Measurements from ENCODE around the gene ERP44. TPM values are rescaled to one million over a fixed set of nuclear protein-coding genes. Genes with fewer than 3 reads are reported as not detected.
"Not testable (repeated sequence)": the region's sequence is repeated elsewhere in the genome, so short reads cannot be mapped to it uniquely, and the experiment has no call there.

The ERP44 gene
- polyA plus RNA-seq, 4 donors, result 11.9 to 43.6 (median 21.1) TPM

DNA sequence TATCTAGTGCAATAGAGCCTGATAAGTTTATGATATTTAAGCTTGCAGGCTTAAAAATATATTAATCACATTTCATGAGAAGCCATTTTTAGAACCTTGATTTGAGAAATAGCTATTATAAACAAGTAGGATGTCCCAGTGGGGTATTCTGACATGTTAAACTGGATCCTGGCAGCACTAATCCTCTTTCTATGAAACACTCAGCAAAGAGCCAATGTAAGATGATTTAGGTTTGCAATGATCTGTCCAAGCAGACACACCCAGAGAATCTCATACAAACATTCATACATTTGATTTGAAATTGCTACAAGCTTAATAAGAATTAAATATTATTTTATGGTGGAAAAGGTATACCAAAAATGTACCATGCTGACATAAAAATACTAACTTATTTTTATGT lies 86.5 kb downstream of the ERP44 start:
- no peaks in the 10 kb centered on the region for H3K4me1 ChIP-seq (ENCODE audit: control insufficient read depth in 3 of 3, insufficient read depth in 2 of 3, low read depth in 1 of 3, low read length in 2 of 3)
- no peaks in the 10 kb centered on the region for H3K9me3 ChIP-seq (ENCODE audit: control insufficient read depth in 2 of 2, insufficient read depth in 1 of 2, low read depth in 1 of 2, low read length in 1 of 2)
- FAIRE-seq, result no peak
- H3K36me3 ChIP-seq (ENCODE audit: control insufficient read depth in 3 of 3, insufficient read depth in 2 of 3, low read depth in 1 of 3, low read length in 3 of 3), result peaks cover 2 to 14% (median 7%) of the 10 kb centered on the region in 3 donors
- H3K4me3 ChIP-seq (ENCODE audit: low read depth in 1 of 3, low read length in 3 of 3), result no peak overlapping the region
- no peak for DNase-seq
- no peaks in the 10 kb centered on the region for H3K27me3 ChIP-seq (ENCODE audit: control insufficient read depth in 3 of 3, insufficient read depth in 3 of 3, low read length in 3 of 3)
- no peak overlapping the region for H3K27ac ChIP-seq (ENCODE audit: low read depth in 1 of 3, low read length in 2 of 3)

DNA sequence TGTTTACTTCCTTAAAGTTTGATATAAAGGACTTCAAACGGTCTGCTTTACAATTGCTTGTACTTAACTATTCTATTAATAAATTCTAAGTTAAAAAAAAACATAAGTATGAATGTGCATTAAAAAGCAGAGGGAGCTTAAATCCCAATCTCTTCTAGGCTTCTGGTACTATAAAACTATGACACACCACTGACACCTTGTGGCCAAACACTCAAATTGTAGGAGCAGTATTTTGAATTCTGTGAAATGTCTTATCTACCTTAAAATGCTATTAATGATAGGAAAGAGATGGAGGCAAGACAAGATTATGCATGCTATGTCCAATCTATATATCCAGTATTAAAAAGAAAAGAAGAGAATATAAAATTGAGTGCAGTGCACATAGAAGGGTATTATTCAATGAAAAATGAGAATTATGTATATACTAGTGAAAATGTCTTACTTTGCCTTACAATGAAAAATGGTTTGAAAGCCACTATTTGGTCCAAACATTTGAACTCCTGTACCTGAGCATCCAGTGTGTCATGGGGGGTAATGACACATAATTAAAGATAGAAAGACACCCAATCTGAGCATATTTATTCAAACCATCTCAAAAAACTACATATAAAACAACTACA lies 87.6 kb downstream of the ERP44 start:
- FAIRE-seq, result peak; percentile 57
- Histone ChIP-seq H3K4me1 (ENCODE audit: control insufficient read depth in 3 of 3, insufficient read depth in 2 of 3, low read depth in 1 of 3, low read length in 2 of 3) (no peaks in the 10 kb centered on the region), H3K36me3 (ENCODE audit: control insufficient read depth in 3 of 3, insufficient read depth in 2 of 3, low read depth in 1 of 3, low read length in 3 of 3) (peaks cover 2 to 12% (median 7%) of the 10 kb centered on the region in 3 donors), H3K9me3 (ENCODE audit: control insufficient read depth in 2 of 2, insufficient read depth in 1 of 2, low read depth in 1 of 2, low read length in 1 of 2) (no peaks in the 10 kb centered on the region), H3K27me3 (ENCODE audit: control insufficient read depth in 3 of 3, insufficient read depth in 3 of 3, low read length in 3 of 3) (no peaks in the 10 kb centered on the region), H3K4me3 (ENCODE audit: low read depth in 1 of 3, low read length in 3 of 3) (no peak overlapping the region), H3K27ac (ENCODE audit: low read depth in 1 of 3, low read length in 2 of 3) (no peak overlapping the region)
- DNase-seq, result peak; percentile 48 to 57
- WGBS, 3 donors, result 52 to 65% (median 55%) methylated on average over 1 of the region's 1 CpG

DNA sequence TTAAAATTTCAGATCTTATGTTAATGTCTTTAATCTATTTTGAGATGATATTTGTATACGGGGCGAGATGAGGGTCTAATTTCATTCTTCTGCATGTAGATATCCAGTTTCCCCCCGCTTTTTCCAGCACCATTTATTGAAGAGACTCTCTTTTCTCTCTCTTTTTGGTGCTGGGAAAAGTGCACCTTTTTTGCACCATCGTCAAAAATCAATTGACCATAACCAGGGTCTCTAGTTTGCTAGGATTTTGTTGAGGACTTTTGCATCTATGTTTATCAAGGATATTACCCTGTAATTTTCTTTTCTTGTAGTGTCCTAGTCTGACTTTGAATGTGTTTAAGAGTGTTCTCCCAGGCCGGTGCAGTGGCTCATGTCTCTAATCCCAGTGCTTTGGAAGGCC lies 99.0 kb downstream of the ERP44 start:
- DNase-seq, result no peak
- Histone ChIP-seq H3K9me3 (ENCODE audit: control insufficient read depth in 2 of 2, insufficient read depth in 1 of 2, low read depth in 1 of 2, low read length in 1 of 2) (peaks cover 0 to 34% of the 10 kb centered on the region in 2 donors), H3K4me1 (ENCODE audit: control insufficient read depth in 3 of 3, insufficient read depth in 2 of 3, low read depth in 1 of 3, low read length in 2 of 3) (no peaks in the 10 kb centered on the region), H3K27me3 (ENCODE audit: control insufficient read depth in 3 of 3, insufficient read depth in 3 of 3, low read length in 3 of 3) (no peaks in the 10 kb centered on the region), H3K36me3 (ENCODE audit: control insufficient read depth in 3 of 3, insufficient read depth in 2 of 3, low read depth in 1 of 3, low read length in 3 of 3) (peaks cover 4 to 22% (median 19%) of the 10 kb centered on the region in 3 donors), H3K4me3 (ENCODE audit: low read depth in 1 of 3, low read length in 3 of 3) (no peak overlapping the region), H3K27ac (ENCODE audit: low read depth in 1 of 3, low read length in 2 of 3) (no peak overlapping the region)
- 97 to 98% (median 97%) methylated on average over 5 of the region's 5 CpGs for WGBS, 3 donors
- FAIRE-seq, result no peak

- 96 to 98% (median 97%) methylated on average over 26 of the region's 26 CpGs for WGBS, 3 donors
- no peaks in the 10 kb centered on the region for H3K27me3 ChIP-seq (ENCODE audit: control insufficient read depth in 3 of 3, insufficient read depth in 3 of 3, low read length in 3 of 3)
- no peak for FAIRE-seq
These were observed 99.9 kb downstream of the ERP44 start for GRCh38 chr9:99998866-99999265.

GRCh38 chr9:99998266-99998665 lies 100.5 kb downstream of the ERP44 start:
- H3K4me3 ChIP-seq (ENCODE audit: low read depth in 1 of 3, low read length in 3 of 3), result no peak overlapping the region
- no peaks in the 10 kb centered on the region for H3K27me3 ChIP-seq (ENCODE audit: control insufficient read depth in 3 of 3, insufficient read depth in 3 of 3, low read length in 3 of 3)
- FAIRE-seq (no peak), DNase-seq (no peak)
- no peak overlapping the region for H3K27ac ChIP-seq (ENCODE audit: low read depth in 1 of 3, low read length in 2 of 3)
- no peaks in the 10 kb centered on the region for H3K4me1 ChIP-seq (ENCODE audit: control insufficient read depth in 3 of 3, insufficient read depth in 2 of 3, low read depth in 1 of 3, low read length in 2 of 3)
- 93 to 97% (median 95%) methylated on average over 22 of the region's 22 CpGs for WGBS, 3 donors
- peaks cover 3 to 9% (median 4%) of the 10 kb centered on the region in 3 donors for H3K36me3 ChIP-seq (ENCODE audit: control insufficient read depth in 3 of 3, insufficient read depth in 2 of 3, low read depth in 1 of 3, low read length in 3 of 3)
- H3K9me3 ChIP-seq (ENCODE audit: control insufficient read depth in 2 of 2, insufficient read depth in 1 of 2, low read depth in 1 of 2, low read length in 1 of 2), result peaks cover 0 to 21% of the 10 kb centered on the region in 2 donors

More at GRCh38 chr9:99998866-99999265, 99.9 kb downstream of the ERP44 start:
- DNase-seq, result no peak
- Histone ChIP-seq H3K4me3 (ENCODE audit: low read depth in 1 of 3, low read length in 3 of 3) (no peak overlapping the region), H3K9me3 (ENCODE audit: control insufficient read depth in 2 of 2, insufficient read depth in 1 of 2, low read depth in 1 of 2, low read length in 1 of 2) (peaks cover 0 to 27% of the 10 kb centered on the region in 2 donors), H3K27ac (ENCODE audit: low read depth in 1 of 3, low read length in 2 of 3) (no peak overlapping the region), H3K36me3 (ENCODE audit: control insufficient read depth in 3 of 3, insufficient read depth in 2 of 3, low read depth in 1 of 3, low read length in 3 of 3) (peaks cover 4 to 15% (median 9%) of the 10 kb centered on the region in 3 donors), H3K4me1 (ENCODE audit: control insufficient read depth in 3 of 3, insufficient read depth in 2 of 3, low read depth in 1 of 3, low read length in 2 of 3) (no peaks in the 10 kb centered on the region)

DNA sequence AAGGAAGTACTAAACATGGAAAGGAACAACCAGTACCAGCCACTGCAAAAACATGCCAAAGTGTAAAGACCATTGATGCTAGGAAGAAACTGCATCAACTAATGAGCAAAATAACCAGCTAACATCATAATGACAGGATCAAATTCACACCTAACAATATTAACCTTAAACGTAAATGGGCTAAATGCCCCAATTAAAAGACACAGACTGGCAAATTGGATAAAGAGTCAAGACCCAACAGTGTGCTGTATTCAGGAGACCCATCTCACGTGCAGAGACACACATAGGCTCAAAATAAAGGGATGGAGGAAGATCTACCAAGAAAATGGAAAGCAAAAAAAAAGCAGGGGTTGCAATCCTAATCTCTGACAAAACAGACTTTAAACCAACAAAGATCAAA lies 108.3 kb downstream of the ERP44 start:
- FAIRE-seq; H3K4me1 ChIP-seq (ENCODE audit: control insufficient read depth in 3 of 3, insufficient read depth in 2 of 3, low read depth in 1 of 3, low read length in 2 of 3); H3K27ac ChIP-seq (ENCODE audit: low read depth in 1 of 3, low read length in 2 of 3); H3K36me3 ChIP-seq (ENCODE audit: control insufficient read depth in 3 of 3, insufficient read depth in 2 of 3, low read depth in 1 of 3, low read length in 3 of 3); DNase-seq; H3K27me3 ChIP-seq (ENCODE audit: control insufficient read depth in 3 of 3, insufficient read depth in 3 of 3, low read length in 3 of 3); H3K4me3 ChIP-seq (ENCODE audit: low read depth in 1 of 3, low read length in 3 of 3): not testable (repeated sequence)
- H3K9me3 ChIP-seq (ENCODE audit: control insufficient read depth in 2 of 2, insufficient read depth in 1 of 2, low read depth in 1 of 2, low read length in 1 of 2), result peaks cover 0 to 13% of the 10 kb centered on the region in 2 donors
- 89 to 93% (median 91%) methylated on average over 2 of the region's 2 CpGs for WGBS, 3 donors

DNA sequence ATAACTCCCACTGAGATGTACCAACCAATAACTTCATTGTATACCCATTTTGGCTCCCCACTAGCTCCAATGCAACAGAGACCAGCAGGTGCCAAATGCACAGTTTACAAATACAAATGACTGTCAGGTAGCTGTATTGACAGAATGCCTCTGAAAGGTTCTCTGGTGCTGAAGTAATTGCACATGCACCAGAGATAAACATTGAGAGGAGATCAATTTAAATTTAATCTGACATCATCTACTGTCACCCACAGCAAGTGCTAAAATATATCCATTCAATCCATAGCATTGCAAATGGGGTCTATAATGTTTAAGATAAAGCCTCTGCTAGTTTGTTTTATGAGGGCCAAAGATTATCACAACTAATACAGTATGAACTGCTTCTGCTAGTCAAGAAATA lies 112.2 kb downstream of the ERP44 start:
- no peak overlapping the region for H3K4me3 ChIP-seq (ENCODE audit: low read depth in 1 of 3, low read length in 3 of 3)
- FAIRE-seq (no peak), DNase-seq (no peak)
- no peaks in the 10 kb centered on the region for H3K4me1 ChIP-seq (ENCODE audit: control insufficient read depth in 3 of 3, insufficient read depth in 2 of 3, low read depth in 1 of 3, low read length in 2 of 3)
- H3K9me3 ChIP-seq (ENCODE audit: control insufficient read depth in 2 of 2, insufficient read depth in 1 of 2, low read depth in 1 of 2, low read length in 1 of 2), result peaks cover 0 to 13% of the 10 kb centered on the region in 2 donors
- no peaks in the 10 kb centered on the region for H3K27me3 ChIP-seq (ENCODE audit: control insufficient read depth in 3 of 3, insufficient read depth in 3 of 3, low read length in 3 of 3)
- H3K36me3 ChIP-seq (ENCODE audit: control insufficient read depth in 3 of 3, insufficient read depth in 2 of 3, low read depth in 1 of 3, low read length in 3 of 3), result peaks cover 0 to 10% (median 5%) of the 10 kb centered on the region in 3 donors
- H3K27ac ChIP-seq (ENCODE audit: low read depth in 1 of 3, low read length in 2 of 3), result no peak overlapping the region

GRCh38 chr9:99980598-99980997 lies 118.2 kb downstream of the ERP44 start:
- DNase-seq (no peak), FAIRE-seq (no peak)
- Histone ChIP-seq H3K4me1 (ENCODE audit: control insufficient read depth in 3 of 3, insufficient read depth in 2 of 3, low read depth in 1 of 3, low read length in 2 of 3) (no peaks in the 10 kb centered on the region), H3K4me3 (ENCODE audit: low read depth in 1 of 3, low read length in 3 of 3) (no peak overlapping the region), H3K36me3 (ENCODE audit: control insufficient read depth in 3 of 3, insufficient read depth in 2 of 3, low read depth in 1 of 3, low read length in 3 of 3) (peaks cover 4 to 5% (median 4%) of the 10 kb centered on the region in 3 donors), H3K27me3 (ENCODE audit: control insufficient read depth in 3 of 3, insufficient read depth in 3 of 3, low read length in 3 of 3) (no peaks in the 10 kb centered on the region), H3K9me3 (ENCODE audit: control insufficient read depth in 2 of 2, insufficient read depth in 1 of 2, low read depth in 1 of 2, low read length in 1 of 2) (no peaks in the 10 kb centered on the region), H3K27ac (ENCODE audit: low read depth in 1 of 3, low read length in 2 of 3) (no peak overlapping the region)
- WGBS, 3 donors, result 81 to 86% (median 83%) methylated on average over 2 of the region's 2 CpGs

DNA sequence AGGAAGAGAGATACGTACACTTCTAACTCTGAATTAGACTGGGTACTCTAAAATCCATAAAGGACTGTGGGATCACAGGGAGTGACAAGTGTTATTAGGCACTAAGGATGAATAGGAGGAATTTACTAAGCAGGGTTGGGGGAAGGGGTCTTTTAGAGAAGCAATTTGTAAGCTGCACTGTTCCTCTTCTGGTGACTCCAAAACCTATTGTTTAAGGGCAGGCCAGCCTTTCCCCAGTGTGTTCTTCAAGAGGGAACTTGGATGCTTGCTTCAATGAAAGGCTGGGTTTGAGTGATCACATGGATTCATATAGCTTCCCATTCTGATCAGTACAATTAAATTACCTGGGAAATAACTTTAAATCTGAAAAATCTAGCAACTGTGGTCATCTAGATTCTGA lies 120.6 kb downstream of the ERP44 start:
- Histone ChIP-seq H3K27ac (ENCODE audit: low read depth in 1 of 3, low read length in 2 of 3) (no peak overlapping the region), H3K36me3 (ENCODE audit: control insufficient read depth in 3 of 3, insufficient read depth in 2 of 3, low read depth in 1 of 3, low read length in 3 of 3) (peaks cover 4 to 5% (median 4%) of the 10 kb centered on the region in 3 donors), H3K27me3 (ENCODE audit: control insufficient read depth in 3 of 3, insufficient read depth in 3 of 3, low read length in 3 of 3) (no peaks in the 10 kb centered on the region), H3K9me3 (ENCODE audit: control insufficient read depth in 2 of 2, insufficient read depth in 1 of 2, low read depth in 1 of 2, low read length in 1 of 2) (no peaks in the 10 kb centered on the region), H3K4me3 (ENCODE audit: low read depth in 1 of 3, low read length in 3 of 3) (no peak overlapping the region), H3K4me1 (ENCODE audit: control insufficient read depth in 3 of 3, insufficient read depth in 2 of 3, low read depth in 1 of 3, low read length in 2 of 3) (no peaks in the 10 kb centered on the region)
- DNase-seq (no peak), FAIRE-seq (no peak)
- 94 to 100% (median 97%) methylated on average over 1 of the region's 1 CpG for WGBS, 3 donors
